Nephron (organoid): ENCODE measurements around the gene PKM.

Experiments used
- H3K27ac Mint-ChIP-seq, 3 experiments: 2 replicates each; pipeline ENCODE4 v1.8.0; 2020; ENCODE audit warnings: mixed read lengths in 3 of 3, mild to moderate bottlenecking in 2 of 3, moderate library complexity in 1 of 3
- H3K27me3 Mint-ChIP-seq: 2 replicates; pipeline ENCODE4 v1.8.0; 2021; ENCODE audit warnings: low read depth, mild to moderate bottlenecking, moderate library complexity, mixed read lengths
- H3K36me3 Mint-ChIP-seq: 2 replicates; pipeline ENCODE4 v1.8.0; 2020; ENCODE audit warnings: low read depth, mixed read lengths
- H3K4me1 Mint-ChIP-seq: 2 replicates; pipeline ENCODE4 v1.8.0; 2020; ENCODE audit warnings: mixed read lengths
- H3K4me3 Mint-ChIP-seq, 3 experiments: 2 replicates each; pipeline ENCODE4 v1.8.0; 2020; ENCODE audit warnings: mild to moderate bottlenecking in 3 of 3, mixed read lengths in 3 of 3, moderate library complexity in 2 of 3
- H3K9me3 Mint-ChIP-seq: 2 replicates; pipeline ENCODE4 v1.8.0; 2020; ENCODE audit warnings: mixed read lengths
- CTCF ChIP-seq, 3 experiments: fragments of 200-600 bp; sonication (generic); IDR thresholded peaks; one replicate each; pipeline ENCODE4 v1.5.0; 2021; ENCODE audit warnings: antibody characterized with exemption in 3 of 3; ENCODE audit not compliant: unreplicated experiment in 3 of 3

PKM gene

DNA sequence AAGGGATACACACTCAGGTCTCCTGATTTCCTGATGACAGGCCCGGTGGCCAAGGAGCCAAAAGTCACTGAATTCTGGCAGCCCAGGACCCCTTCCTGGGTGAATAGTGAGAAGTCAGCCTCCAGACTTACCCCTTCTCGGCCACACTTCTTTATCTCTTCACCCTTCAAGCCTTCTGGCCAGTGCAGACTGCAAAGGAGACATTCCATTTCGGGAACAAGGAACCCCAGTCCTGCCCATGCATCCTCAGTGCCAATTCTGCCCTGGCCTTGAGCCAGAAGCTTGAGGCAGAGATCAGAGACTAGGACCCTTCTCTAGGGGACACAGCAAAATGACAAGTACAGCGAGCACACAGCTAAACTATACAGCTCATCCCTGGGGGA lies 62.2 kb downstream of the PKM start:
- peaks cover 12% of the 10 kb centered on the region for H3K4me1 Mint-ChIP-seq
- no peaks in the 10 kb centered on the region for H3K36me3 Mint-ChIP-seq
- TF ChIP-seq CTCF (IDR thresholded peaks at IDR 0.05; ENCODE audit: unreplicated experiment in 3 of 3), result no peak
- H3K27ac Mint-ChIP-seq, result peak overlapping the region; percentile 59 to 75 (median 67)
- H3K9me3 Mint-ChIP-seq, result no peaks in the 10 kb centered on the region
- no peak overlapping the region for H3K4me3 Mint-ChIP-seq
- H3K27me3 Mint-ChIP-seq, result peaks cover 5% of the 10 kb centered on the region

GRCh38 chr15:72168131-72168807 lies 62.7 kb downstream of the PKM start:
- TF ChIP-seq CTCF (IDR thresholded peaks at IDR 0.05; ENCODE audit: unreplicated experiment in 3 of 3), result no peak
- Mint-ChIP-seq H3K27ac (peak overlapping the region; percentile 59 to 75 (median 67)), H3K9me3 (no peaks in the 10 kb centered on the region), H3K36me3 (no peaks in the 10 kb centered on the region), H3K4me3 (no peak overlapping the region), H3K4me1 (peaks cover 12% of the 10 kb centered on the region), H3K27me3 (peaks cover 5% of the 10 kb centered on the region)

DNA sequence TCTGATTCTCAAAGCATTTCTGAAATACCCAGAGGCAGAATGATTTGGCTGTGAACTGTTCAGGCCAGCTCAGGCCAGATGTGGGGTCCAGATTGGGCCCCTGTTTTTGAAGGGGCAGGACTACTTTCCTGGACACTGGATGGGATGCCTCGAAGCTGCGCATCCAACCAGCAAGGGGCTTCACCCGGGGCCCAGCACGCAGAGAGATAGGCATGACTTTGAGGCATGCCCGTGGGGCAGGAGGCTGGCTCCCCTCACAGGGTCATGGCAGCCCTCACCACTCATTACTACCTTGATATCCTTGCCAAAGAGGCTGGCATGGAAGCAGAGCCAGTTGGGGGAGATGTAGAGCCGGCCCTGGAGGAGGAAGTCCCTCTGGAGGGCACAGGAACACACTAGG lies 63.5 kb downstream of the PKM start:
- peaks cover 12% of the 10 kb centered on the region for H3K4me1 Mint-ChIP-seq
- H3K27me3 Mint-ChIP-seq, result peaks cover 5% of the 10 kb centered on the region
- no peak for TF ChIP-seq CTCF (IDR thresholded peaks at IDR 0.05; ENCODE audit: unreplicated experiment in 3 of 3)
- H3K36me3 Mint-ChIP-seq, result no peaks in the 10 kb centered on the region
- no peak overlapping the region for H3K4me3 Mint-ChIP-seq
- no peaks in the 10 kb centered on the region for H3K9me3 Mint-ChIP-seq
- H3K27ac Mint-ChIP-seq, result no peak overlapping the region

- H3K4me3 Mint-ChIP-seq, result no peak overlapping the region
- H3K9me3 Mint-ChIP-seq, result no peaks in the 10 kb centered on the region
- TF ChIP-seq CTCF (IDR thresholded peaks at IDR 0.05; ENCODE audit: unreplicated experiment in 3 of 3), result no peak
- H3K36me3 Mint-ChIP-seq, result no peaks in the 10 kb centered on the region
- no peak overlapping the region for H3K27ac Mint-ChIP-seq
- H3K27me3 Mint-ChIP-seq, result peaks cover 5% of the 10 kb centered on the region
- H3K4me1 Mint-ChIP-seq, result peaks cover 13% of the 10 kb centered on the region
Observed at GRCh38 chr15:72166716-72167417, 64.1 kb downstream of the PKM start.

GRCh38 chr15:72163719-72164118 lies 67.3 kb downstream of the PKM start:
- H3K36me3 Mint-ChIP-seq, result no peaks in the 10 kb centered on the region
- no peak overlapping the region for H3K4me3 Mint-ChIP-seq
- no peak for TF ChIP-seq CTCF (IDR thresholded peaks at IDR 0.05; ENCODE audit: unreplicated experiment in 3 of 3)
- peaks cover 5% of the 10 kb centered on the region for H3K27me3 Mint-ChIP-seq
- H3K9me3 Mint-ChIP-seq, result no peaks in the 10 kb centered on the region
- H3K4me1 Mint-ChIP-seq, result peaks cover 14% of the 10 kb centered on the region
- H3K27ac Mint-ChIP-seq, result peak overlapping the region in 1 of 3 experiments; percentile 52

- Mint-ChIP-seq H3K4me1 (peaks cover 6% of the 10 kb centered on the region), H3K4me3 (no peak overlapping the region), H3K9me3 (no peaks in the 10 kb centered on the region), H3K27ac (no peak overlapping the region), H3K27me3 (no peaks in the 10 kb centered on the region), H3K36me3 (no peaks in the 10 kb centered on the region)
- no peak for TF ChIP-seq CTCF (IDR thresholded peaks at IDR 0.05; ENCODE audit: unreplicated experiment in 3 of 3)
Observed at GRCh38 chr15:72162569-72162968, 68.4 kb downstream of the PKM start.
